Activated CD4-positive, alpha-beta T cell treated with anti-CD3 and anti-CD28 coated beads, Interleukin-10, Interleukin-2, amounts not matched to agents 100 ng/mL and 50 ng/mL, durations not matched to agents 16 hours and 8 hours (primary cell): ENCODE data around the gene WDR1.

Experiments used
- DNase-seq: peaks from one replicate; pipeline ENCODE4 v3.0.0-alpha.2; 2020

Gene WDR1

GRCh38 chr4:10083861-10084641 is 32.5 kb downstream of the WDR1 start:
- no peak for DNase-seq

DNA sequence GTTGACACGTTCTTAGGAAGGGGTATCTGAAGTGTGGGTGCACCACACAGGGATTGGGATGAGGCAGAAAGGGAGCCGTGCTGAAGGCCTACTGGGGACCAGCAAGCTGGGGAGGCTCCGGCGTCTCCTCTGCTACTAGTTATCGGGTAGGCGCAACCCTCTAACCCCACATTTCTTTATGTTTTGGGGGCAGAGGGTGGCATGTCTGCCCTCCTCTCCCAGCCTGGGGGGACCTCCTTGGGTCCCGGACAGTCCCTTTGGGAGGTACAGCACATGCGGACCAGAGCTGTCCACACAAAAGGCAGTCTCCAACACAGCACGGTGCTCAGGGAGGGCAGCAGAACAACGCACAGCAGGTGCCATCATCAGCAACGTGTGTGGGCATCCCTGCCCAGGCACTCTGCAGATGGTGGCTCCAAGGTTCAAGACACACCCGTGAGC is 33.2 kb downstream of the WDR1 start:
- no peak for DNase-seq

DNA sequence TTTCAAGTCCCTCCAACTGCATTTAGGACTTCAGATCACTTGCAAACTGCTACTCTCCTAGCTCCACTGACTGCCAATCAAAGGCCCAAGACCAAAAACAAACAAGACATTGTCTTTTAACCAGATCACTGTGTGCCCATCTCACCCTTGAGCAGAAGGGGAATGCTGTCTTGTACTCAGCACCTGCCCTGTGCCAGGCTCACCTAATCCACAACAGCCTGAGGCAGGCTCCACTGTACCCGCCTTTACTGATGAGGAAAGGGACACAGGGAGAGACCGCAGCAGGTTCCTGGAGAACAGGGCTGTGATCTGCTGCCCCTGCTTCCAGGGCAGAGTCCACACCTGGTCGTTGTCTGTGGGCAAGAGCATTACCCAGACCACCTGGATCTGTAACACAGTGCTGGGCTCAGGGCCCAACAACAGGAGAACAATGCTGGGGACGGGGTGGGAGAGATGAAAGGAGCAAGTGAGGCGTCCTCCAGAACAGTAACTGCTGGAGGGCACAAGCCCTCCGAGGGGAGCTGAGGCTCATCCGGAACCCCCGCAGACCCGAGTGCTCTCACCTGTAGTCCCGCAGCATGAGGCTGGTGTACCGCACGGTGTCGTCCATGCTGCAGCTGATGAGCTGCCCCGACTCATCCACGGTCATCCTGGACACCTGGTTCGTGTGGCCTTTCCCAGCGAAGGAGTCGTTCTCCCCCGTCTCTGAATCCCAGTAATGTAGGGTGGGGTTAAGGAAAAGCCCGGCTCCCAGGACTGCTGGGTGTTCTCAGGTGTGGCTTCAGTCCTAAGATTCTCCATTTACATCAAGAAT is 33.9 kb downstream of the WDR1 start:
- DNase-seq: no peak

DNA sequence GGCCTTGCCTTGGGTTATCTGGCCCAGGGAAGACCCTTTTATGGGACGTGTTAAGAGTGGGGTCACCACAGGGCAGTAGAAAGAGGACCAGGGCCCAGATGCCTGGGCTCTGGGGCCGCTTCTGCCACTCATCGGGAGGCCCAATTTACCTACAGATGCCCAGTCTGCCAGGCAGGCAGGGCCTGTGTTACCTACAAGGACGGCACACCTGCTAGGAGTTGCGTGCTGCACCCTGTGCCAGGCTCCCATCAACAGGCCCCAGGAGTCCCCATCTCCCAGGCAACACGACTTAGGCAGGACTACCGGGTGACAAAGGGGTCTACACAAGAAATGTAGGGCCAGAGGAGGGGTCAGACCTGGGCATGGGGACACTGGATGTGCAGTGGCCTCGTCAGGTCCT is 34.6 kb downstream of the WDR1 start:
- no peak for DNase-seq

DNA sequence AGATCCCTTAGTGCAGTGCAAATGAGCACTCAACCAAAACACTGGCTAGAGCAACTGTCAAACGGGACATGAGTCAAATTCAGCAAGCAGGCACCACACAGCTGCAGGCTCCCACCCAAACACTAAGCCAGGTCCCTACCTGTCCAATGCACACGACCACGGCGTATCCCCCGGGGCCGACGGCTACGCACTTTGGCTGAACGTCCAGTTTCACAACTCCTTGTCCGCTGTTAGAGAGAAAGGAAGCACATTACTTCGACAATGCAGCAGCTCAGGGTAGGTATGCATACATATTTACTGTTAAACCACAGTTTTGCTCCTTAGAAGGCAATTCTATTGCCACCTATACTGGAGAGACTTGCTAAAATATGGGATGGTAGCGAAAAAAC is 35.4 kb downstream of the WDR1 start:
- DNase-seq: no peak

- DNase-seq: no peak
Observed at GRCh38 chr4:10080589-10081217, 35.9 kb downstream of the WDR1 start.

- no peak for DNase-seq
Observed at GRCh38 chr4:10079912-10080588, 36.5 kb downstream of the WDR1 start.

GRCh38 chr4:10079256-10079655 is 37.3 kb downstream of the WDR1 start:
- DNase-seq: no peak

DNA sequence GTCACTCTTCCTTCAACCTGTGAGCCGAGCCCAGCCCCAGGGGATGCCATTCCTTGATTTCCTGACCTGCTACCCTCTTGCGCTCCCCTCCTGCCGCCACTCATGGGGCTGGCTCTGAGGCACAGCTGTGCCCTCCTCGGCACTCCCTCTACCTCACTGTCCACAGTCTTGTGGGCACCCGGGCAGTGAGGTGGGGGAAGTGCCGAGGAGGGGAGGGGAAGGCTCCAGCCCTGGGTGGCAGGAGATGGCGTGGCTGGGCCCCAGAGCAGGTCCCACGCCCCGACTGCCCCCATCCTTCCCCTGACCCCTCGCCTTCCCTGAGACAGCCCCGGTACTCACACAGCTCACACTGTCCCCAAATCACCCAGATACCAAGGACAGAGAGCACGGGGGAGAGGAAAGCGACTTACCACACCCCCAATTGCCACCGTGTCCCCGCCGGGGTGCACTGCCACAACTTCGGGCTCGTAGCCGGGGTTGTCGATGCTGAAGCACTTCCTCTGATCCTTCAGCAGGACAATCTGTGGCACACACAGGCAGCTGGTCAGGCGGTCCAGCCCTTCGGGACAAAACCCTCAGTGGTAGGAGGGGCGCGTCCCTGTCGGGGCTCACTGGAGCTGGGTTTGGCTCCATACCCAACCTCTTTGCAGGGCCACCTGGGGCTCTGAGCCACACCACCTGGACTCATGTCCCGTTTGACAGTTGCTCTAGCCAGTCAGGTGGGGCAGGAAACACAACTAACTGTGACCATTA is 37.9 kb downstream of the WDR1 start:
- DNase-seq: no peak

DNA sequence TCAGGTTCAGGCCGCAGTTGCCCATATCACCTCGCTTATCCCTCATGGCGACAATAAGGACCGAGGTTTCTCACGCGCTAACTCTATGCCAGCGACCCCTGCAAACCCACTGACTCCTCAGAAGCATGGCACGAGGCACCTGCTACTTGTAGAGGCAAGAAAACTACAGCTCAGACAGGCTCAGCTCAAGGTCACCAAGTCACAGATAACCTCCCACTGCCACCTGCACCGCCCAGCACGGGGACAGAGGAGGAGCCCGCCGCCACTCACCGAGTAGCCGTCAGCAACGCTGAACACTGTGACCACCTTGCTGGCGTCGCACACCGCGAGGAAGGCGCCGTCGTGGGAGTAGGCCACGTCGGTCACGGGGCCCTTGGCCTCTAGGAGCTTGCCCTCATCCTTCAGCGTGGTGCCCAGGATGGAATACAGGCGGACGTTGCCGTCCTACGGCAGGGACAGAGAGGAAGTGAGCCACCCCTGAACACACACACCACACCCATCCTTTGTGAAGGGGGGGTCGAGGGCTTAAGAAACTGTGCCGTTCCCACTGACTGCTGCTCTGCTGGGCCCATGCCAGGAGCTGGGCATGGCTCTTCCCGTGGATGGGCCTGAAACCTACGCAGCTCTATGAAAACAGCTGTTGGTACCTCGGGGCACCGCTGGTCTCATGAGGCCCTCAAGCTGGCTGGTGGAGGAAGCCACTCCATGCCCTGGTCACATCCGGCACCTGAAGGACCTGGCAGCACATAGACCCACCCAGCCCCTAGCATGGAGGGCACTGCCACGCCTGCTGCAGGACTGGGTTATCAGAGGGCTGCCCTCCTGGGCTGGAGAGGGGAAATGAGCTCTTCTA is 38.9 kb downstream of the WDR1 start:
- DNase-seq: no peak

DNA sequence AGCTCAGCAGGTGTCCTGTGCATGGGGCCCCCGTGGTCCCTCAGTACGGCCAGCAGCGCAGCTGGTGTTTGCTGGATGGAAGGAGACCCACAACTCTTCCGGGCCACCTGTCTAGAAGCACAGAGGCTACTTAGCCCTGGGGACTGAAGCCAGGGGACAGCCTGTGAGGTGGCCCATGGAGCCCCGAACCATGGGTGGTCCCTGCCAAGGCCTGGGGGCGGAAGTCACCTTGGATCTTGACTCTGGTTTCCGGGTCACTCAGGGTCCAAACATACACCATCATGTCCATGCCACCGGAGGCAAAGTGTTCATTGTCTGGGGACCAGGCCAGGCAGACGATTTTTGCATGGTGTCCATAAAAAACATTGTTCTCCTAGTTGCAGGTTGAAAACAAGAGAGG is 39.5 kb downstream of the WDR1 start:
- no peak for DNase-seq

GRCh38 chr4:10075953-10076391 is 40.6 kb downstream of the WDR1 start:
- no peak for DNase-seq

DNA sequence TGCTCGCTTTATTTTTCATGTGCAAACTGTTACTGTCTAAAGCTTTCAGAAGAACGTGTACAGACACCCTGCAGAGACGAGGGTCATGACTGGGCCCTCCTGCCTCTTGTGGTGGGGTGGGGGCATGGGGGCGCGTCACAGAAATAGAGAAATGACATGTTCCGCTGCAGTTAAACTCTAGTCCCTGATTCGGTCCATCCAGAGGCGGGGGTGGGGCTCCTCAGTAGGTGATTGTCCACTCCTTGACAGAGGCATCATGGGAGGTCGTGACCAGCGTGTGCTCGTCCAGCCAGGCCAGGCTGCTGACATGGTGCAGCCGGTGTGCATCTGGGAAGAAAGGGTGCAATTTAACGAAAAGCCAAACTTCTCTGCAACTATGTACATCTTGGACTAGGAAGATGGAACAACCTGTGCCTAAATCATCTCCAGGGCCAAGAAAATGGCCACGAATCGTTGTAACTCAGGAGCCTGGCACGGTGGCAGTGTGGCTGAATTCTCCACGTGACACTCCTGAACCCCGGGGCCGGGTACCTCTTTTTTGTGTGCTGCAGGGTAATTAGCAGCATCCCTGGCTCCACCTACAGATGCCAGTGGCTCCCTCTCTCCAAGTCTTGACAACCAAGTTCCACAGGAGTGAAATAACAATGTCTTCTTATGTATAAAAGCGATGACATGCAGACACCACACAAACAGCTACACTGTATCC is 41.3 kb downstream of the WDR1 start:
- DNase-seq: no peak

GRCh38 chr4:10074767-10075105 is 41.9 kb downstream of the WDR1 start:
- no peak for DNase-seq

DNA sequence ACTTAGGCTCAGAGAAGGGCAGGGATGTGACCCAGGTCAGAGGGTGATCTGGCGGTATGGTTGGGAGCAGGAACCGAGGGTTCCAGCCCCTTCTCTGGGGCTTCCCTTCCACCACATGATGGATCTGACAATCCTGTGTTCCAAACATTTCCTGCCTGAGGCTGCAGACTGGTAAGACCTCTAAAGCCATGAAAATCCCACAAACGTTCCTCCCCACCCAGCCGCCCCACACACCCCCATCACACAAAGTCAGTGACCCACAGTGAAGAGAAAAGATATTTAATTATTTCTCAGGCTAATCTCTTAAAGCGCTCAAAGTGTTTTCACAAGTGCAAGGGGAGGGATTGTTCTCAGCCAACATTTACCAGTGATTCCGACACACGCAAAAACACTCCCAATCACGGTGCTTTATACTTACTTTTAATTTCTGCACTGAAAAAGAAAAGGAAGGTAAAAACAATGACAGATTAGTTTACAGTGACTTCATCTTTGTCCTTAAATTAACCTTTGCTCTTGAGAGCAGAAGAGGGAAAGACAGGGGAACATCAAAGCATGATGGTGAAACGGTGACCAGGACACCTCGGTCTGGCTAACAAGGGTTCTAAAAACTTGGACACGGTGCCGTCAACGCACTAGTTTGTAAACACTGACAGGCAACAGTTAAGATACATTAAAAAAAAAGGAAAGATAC is 42.4 kb downstream of the WDR1 start:
- no peak for DNase-seq

DNA sequence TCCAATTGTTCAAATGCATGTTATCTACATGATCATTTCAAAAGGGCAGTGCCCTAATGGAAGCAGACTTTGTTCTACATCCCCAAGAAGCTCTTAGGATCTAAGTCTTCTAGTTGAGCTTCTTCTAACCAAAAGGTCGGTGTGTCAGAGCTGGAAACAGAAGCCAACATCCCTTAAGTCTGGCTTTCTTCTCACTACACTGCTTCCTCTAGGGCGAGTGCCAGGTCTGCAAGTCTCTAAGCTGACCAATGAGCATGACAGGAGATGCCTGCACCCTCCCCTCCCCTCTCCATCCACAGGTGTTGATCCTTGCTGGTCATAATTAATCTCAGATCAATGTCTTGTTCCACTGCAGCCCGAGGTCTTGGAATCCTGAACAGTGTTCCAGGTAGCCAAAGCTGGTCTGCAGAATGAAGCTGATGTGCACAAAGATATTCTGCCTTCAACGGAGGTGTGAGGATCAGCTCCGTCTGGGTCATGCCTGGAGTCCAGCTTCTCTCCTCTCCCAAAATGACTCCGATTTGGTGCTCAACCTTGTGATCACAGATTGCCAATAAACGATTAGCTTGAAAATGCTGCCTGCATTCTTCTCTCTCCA is 44.1 kb downstream of the WDR1 start:
- no peak for DNase-seq

DNA sequence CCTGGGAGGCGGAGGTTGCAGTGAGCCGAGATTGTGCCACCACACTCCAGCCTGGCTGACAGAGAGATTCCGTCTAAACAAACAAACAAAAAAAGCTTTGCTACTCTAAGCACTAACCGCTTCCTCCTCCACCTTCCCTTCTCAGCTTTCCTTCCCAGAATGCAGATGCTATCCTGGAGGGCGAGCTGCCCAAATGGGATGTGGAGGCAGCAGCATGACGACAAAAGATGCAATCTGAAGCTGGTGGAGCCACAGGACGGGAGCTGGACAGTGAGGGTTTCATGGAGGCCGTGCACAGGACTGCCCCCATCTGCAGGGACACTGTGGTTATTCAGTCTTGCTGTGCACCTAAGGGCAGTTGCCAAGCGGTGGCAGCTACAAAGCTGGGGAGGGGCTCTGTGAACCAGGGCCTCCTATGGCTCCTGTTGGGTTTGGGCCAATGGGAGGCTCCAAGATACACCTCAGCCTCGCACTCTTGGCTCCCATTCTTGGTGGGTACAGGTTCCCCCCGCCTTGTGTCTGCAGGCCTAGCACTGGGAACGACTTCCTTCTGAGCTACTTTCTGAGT is 47.4 kb downstream of the WDR1 start:
- no peak for DNase-seq

GRCh38 chr4:10066670-10067651 is 49.6 kb downstream of the WDR1 start:
- no peak for DNase-seq
